Activated B cell treated with CpG ODN at 0.5 μM for 24 hours (primary cell): ENCODE results near the gene ADAMTS6. TPM values are rescaled to one million over a fixed set of nuclear protein-coding genes. Genes with fewer than 3 reads are reported as not detected.

Experiments
- ATAC-seq: fragments of 200-7000 bp; cut with Tn5 transposase; one replicate; pipeline ENCODE4 v1.10.0; 2021; ENCODE audit warnings: low read depth, mild to moderate bottlenecking, moderate library complexity
- CTCF ChIA-PET: fragments of 350-600 bp; sonication (Branson Sonifier 250); formaldehyde crosslinking; loops from one replicate; lab custom pipeline; 2021; ENCODE audit warnings: antibody characterized with exemption; lab: Charles Lee
- POLR2A ChIA-PET: fragments of 350-600 bp; sonication (Branson Sonifier 250); formaldehyde crosslinking; loops from one replicate; lab custom pipeline; 2021; ENCODE audit warnings: antibody characterized with exemption; lab: Charles Lee
- DNase-seq: peaks from one replicate; pipeline ENCODE4 v3.0.0; 2022
- H3K27ac Mint-ChIP-seq: one replicate; pipeline ENCODE4 v1.8.0; 2020; ENCODE audit warnings: mixed read lengths
- H3K27me3 Mint-ChIP-seq: one replicate; pipeline ENCODE4 v1.8.0; 2021; ENCODE audit warnings: mixed read lengths
- H3K36me3 Mint-ChIP-seq: one replicate; pipeline ENCODE4 v1.8.0; 2021; ENCODE audit warnings: low read depth, mixed read lengths
- H3K4me1 Mint-ChIP-seq: one replicate; pipeline ENCODE4 v1.8.0; 2021; ENCODE audit warnings: mixed read lengths
- H3K4me3 Mint-ChIP-seq: one replicate; pipeline ENCODE4 v1.8.0; 2020; ENCODE audit warnings: mild to moderate bottlenecking, mixed read lengths
- H3K9me3 Mint-ChIP-seq: one replicate; pipeline ENCODE4 v1.8.0; 2020; ENCODE audit warnings: mixed read lengths
- CTCF ChIP-seq: fragments of 200-600 bp; IDR thresholded peaks from one replicate; pipeline ENCODE4 v1.8.0; 2022; ENCODE audit warnings: antibody characterized with exemption, mild to moderate bottlenecking
- intact Hi-C: fragments of 100-400 bp; cut with micrococcal nuclease; formaldehyde crosslinking; loops from one replicate; pipeline ENCODE4 v1.15.1; 2024
- total RNA-seq: library from RNA; stranded (reverse); gene quantifications from 2 replicates; pipeline ENCODE4 v1.2.3, GENCODE V29; 2022

ADAMTS6 gene
- total RNA-seq, 1 donor from 2014 or later = 3.2 TPM

DNA sequence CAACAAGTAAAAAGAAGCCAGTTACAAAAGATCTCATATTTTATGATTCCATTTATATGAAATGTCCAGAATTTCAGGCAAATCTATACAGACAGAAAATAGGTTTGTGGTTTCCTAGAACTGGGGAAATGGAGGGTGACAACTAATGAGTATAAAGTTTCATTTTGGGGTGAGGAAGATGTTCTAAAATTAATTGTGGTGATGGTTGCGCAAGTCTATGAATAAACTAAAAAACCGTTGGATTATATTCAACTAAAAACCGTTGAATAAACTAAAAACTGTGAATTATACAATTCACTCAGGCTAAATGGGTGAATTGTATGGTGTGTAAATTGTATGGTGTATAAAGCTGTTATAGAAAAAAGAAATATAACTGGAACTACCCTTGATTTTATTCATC is 47.6 kb downstream of the ADAMTS6 start:
- ChIA-PET CTCF (no interaction called here), POLR2A (interaction anchor here (0.5 kb wide), 1 partner anchor 775 kb away, joined by 5 read pairs; no protein-coding TSS in a partner anchor)
- no peaks in the 10 kb centered on the region for H3K27me3 Mint-ChIP-seq
- no peaks in the 10 kb centered on the region for H3K4me1 Mint-ChIP-seq
- no peak overlapping the region for H3K27ac Mint-ChIP-seq
- intact Hi-C loops = no loop called here
- H3K4me3 Mint-ChIP-seq = no peak overlapping the region
- ATAC-seq = no peak
- no peaks in the 10 kb centered on the region for H3K36me3 Mint-ChIP-seq
- no peaks in the 10 kb centered on the region for H3K9me3 Mint-ChIP-seq
- no peak for TF ChIP-seq CTCF
- no peak for DNase-seq

DNA sequence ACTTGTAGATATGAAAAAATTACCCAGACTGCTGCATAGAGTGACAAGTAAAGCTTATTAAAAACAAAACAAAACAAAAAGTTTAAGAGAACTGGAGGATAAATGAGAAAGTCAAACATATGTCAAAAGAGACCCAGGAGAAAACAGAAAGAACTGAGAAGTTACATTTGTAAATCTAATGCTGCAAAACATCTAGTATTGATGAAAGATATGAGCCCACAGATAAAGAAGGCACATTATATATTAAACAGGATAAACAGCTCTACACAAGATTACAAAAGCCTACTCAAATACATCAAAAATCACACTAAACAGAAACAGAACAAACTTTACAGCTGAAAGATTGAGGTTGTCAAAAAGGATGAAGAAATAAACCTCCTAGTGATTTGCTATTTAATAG is 55.1 kb downstream of the ADAMTS6 start:
- POLR2A ChIA-PET = no interaction called here
- peaks cover 4% of the 10 kb centered on the region for H3K9me3 Mint-ChIP-seq
- peaks cover 3% of the 10 kb centered on the region for H3K36me3 Mint-ChIP-seq
- no peak overlapping the region for H3K4me3 Mint-ChIP-seq
- DNase-seq (no peak), ATAC-seq (no peak)
- CTCF ChIA-PET = no interaction called here
- no peaks in the 10 kb centered on the region for H3K4me1 Mint-ChIP-seq
- no peaks in the 10 kb centered on the region for H3K27me3 Mint-ChIP-seq
- intact Hi-C loops = no loop called here
- H3K27ac Mint-ChIP-seq = no peak overlapping the region
- no peak for TF ChIP-seq CTCF

GRCh38 chr5:65423623-65424022 is 58.1 kb downstream of the ADAMTS6 start:
- H3K4me3 Mint-ChIP-seq = no peak overlapping the region
- peaks cover 20% of the 10 kb centered on the region for H3K9me3 Mint-ChIP-seq
- H3K27me3 Mint-ChIP-seq = no peaks in the 10 kb centered on the region
- TF ChIP-seq CTCF = no peak
- ATAC-seq (no peak), DNase-seq (no peak)
- H3K4me1 Mint-ChIP-seq = no peaks in the 10 kb centered on the region
- ChIA-PET CTCF (no interaction called here), POLR2A (no interaction called here)
- H3K27ac Mint-ChIP-seq = no peak overlapping the region
- H3K36me3 Mint-ChIP-seq = peaks cover 20% of the 10 kb centered on the region
- intact Hi-C loops = no loop called here

GRCh38 chr5:65418661-65419060 is 63.1 kb downstream of the ADAMTS6 start:
- peaks cover 26% of the 10 kb centered on the region for H3K9me3 Mint-ChIP-seq
- no peak overlapping the region for H3K4me3 Mint-ChIP-seq
- TF ChIP-seq CTCF = no peak
- DNase-seq (no peak), ATAC-seq (no peak)
- no peaks in the 10 kb centered on the region for H3K4me1 Mint-ChIP-seq
- ChIA-PET POLR2A (no interaction called here), CTCF (no interaction called here)
- no peak overlapping the region for H3K27ac Mint-ChIP-seq
- peaks cover 27% of the 10 kb centered on the region for H3K36me3 Mint-ChIP-seq
- no peaks in the 10 kb centered on the region for H3K27me3 Mint-ChIP-seq
- intact Hi-C loops = no loop called here

DNA sequence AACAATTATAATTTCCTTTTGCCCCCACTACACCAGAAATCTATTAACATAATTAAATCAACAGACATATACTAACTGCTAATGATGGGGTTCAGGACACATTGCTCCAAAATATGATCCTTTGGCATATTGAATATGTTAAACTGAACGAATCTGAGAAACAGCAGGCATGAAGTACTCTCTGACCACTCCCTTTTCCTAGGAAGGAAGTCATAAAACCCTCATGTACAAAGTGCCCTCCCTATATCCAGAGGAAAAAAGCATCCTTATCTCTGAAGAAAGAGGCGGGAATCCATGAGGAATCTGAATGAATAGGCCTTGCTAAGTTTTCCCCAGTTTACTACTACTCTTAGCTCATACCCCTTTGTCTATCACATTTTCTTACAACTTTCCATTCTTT is 67.9 kb downstream of the ADAMTS6 start:
- Mint-ChIP-seq H3K36me3 (peaks cover 12% of the 10 kb centered on the region), H3K9me3 (peaks cover 6% of the 10 kb centered on the region), H3K4me3 (no peak overlapping the region), H3K27ac (no peak overlapping the region), H3K4me1 (no peaks in the 10 kb centered on the region), H3K27me3 (no peaks in the 10 kb centered on the region)
- TF ChIP-seq CTCF = no peak
- ATAC-seq (no peak), DNase-seq (no peak)
- CTCF ChIA-PET = no interaction called here
- POLR2A ChIA-PET = no interaction called here
- intact Hi-C loops = no loop called here
